ENCODE results near the gene BTBD3. TPM values are rescaled to one million over a fixed set of nuclear protein-coding genes. Genes with fewer than 3 reads are reported as not detected.

Gene BTBD3
- total and polyA plus RNA-seq, 8 donors: 24.7 to 76.4 (median 62.3) TPM

DNA sequence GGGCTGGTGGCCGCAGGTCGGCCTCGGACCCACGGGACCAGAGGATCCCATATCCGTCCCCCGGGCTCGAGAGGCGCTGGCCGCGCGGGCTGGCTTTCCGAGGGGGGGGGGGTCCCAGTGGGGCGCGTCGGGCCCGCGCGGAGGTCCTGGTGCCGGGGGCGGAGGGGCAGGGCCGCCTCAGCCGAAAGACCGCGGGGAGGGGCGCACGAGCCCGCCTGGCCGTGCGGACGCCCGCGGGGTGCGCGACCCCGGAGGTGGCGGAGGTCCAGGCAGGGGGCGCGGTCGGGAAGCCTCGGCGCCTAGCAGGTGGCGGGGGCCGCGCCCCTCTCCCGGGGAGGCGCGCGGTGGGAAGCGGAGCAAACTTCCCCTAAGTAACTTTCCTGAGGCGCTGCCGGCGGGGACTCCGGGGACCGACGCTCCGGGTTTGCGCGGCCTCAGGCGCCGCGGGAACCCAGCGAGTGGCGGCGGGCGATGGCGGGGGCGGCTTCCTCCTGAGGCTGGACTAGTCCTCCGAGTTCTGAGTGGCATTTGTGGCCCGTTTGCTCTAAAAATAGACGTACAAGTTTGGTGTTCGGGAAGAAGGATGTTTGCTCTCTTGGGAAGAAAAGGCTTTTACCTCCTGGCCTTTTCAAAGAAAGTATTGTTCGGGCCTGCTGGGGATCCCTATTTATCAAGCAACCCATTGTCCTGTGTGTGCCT is 26.5 kb upstream of the BTBD3 start:
- peaks cover 4 to 32% of the 10 kb centered on the region in 2 donors for H3K4me1 ChIP-seq
- intact Hi-C loops (cut with DNase I): no loop called here
- TF ChIP-seq CTCF (IDR thresholded peaks at IDR 0.05): no peak
- peak overlapping the region; percentile 87 to 90 for H3K27ac ChIP-seq
- H3K9me3 ChIP-seq: no peaks in the 10 kb centered on the region
- no peaks in the 10 kb centered on the region for H3K27me3 ChIP-seq
- ATAC-seq: peak; percentile 54
- peak; percentile 61 to 88 (median 72) for DNase-seq
- no peaks in the 10 kb centered on the region for H3K36me3 ChIP-seq
- peak overlapping the region; percentile 61 to 77 for H3K4me3 ChIP-seq

- Histone ChIP-seq H3K27me3 (no peaks in the 10 kb centered on the region), H3K36me3 (no peaks in the 10 kb centered on the region), H3K4me1 (peaks cover 4 to 32% of the 10 kb centered on the region in 2 donors), H3K9me3 (no peaks in the 10 kb centered on the region), H3K27ac (peak overlapping the region; percentile 87 to 90), H3K4me3 (peak overlapping the region; percentile 61 to 77)
- intact Hi-C loops (cut with DNase I): no loop called here
- ATAC-seq: peak; percentile 52
- DNase-seq: peak; percentile 28 to 80 (median 68)
- no peak for TF ChIP-seq CTCF (IDR thresholded peaks at IDR 0.05)
These were observed 25.7 kb upstream of the BTBD3 start for GRCh38 chr20:11891776-11892545.

DNA sequence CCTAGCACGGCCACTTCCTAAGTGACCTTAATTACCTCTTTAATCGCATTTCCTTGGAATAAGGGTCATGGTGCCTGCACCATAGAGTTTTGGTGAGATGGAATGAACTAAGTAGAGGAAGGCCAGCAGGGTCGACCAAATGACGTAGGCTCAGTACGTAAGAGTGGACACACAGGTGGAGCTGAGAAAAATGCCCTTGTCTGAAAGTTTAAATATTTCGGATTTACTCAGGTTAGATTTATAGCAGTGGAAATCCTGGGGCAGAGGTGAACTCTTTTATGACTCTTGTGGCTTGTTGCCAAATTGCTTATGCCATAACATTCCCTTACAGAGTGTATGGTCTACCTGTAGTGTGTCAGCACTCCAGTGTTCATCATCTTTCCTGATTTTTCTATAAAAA is 23.6 kb upstream of the BTBD3 start:
- no peak for TF ChIP-seq CTCF (IDR thresholded peaks at IDR 0.05)
- ATAC-seq: no peak
- intact Hi-C loops (cut with DNase I): no loop called here

GRCh38 chr20:11895861-11896387 is 21.8 kb upstream of the BTBD3 start:
- H3K27ac ChIP-seq: no peak overlapping the region
- no peak overlapping the region for H3K4me3 ChIP-seq
- no peaks in the 10 kb centered on the region for H3K27me3 ChIP-seq
- no peak for TF ChIP-seq CTCF (IDR thresholded peaks at IDR 0.05)
- H3K36me3 ChIP-seq: no peaks in the 10 kb centered on the region
- no peak for DNase-seq
- H3K9me3 ChIP-seq: no peaks in the 10 kb centered on the region
- no peak for ATAC-seq
- peaks cover 4 to 27% of the 10 kb centered on the region in 2 donors for H3K4me1 ChIP-seq
- intact Hi-C loops (cut with DNase I): no loop called here

More for the DNA sequence above, 23.6 kb upstream of the BTBD3 start:
- H3K27me3 ChIP-seq: no peaks in the 10 kb centered on the region
- H3K36me3 ChIP-seq: no peaks in the 10 kb centered on the region
- no peaks in the 10 kb centered on the region for H3K9me3 ChIP-seq
- H3K27ac ChIP-seq: no peak overlapping the region
- no peak overlapping the region for H3K4me3 ChIP-seq
- peaks cover 4 to 32% of the 10 kb centered on the region in 2 donors for H3K4me1 ChIP-seq
- no peak for DNase-seq

DNA sequence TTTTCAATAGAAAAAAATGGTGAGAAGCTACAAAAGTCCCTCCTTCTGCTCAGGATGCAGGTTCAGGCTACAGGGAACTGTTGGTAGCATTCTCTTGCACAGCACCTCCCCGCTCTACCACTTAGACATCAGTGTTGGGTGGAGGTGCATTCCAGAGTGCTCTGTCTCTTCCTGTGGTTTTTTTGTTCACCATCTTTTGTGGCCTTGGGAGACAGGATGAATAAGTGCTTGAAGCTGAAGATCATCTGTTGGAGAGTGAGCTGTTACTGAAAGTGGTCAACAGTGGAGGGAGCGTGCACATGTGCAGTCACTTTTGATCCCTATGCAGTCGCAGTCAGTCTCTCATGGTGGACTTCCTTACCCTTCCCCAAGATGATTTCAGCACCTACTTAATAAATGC is 16.6 kb upstream of the BTBD3 start:
- Histone ChIP-seq H3K27ac (no peak overlapping the region), H3K27me3 (no peaks in the 10 kb centered on the region), H3K4me3 (no peak overlapping the region), H3K4me1 (peaks cover 0 to 2% of the 10 kb centered on the region in 2 donors), H3K36me3 (no peaks in the 10 kb centered on the region), H3K9me3 (no peaks in the 10 kb centered on the region)
- DNase-seq (no peak), ATAC-seq (no peak)
- intact Hi-C loops (cut with DNase I): no loop called here
- TF ChIP-seq CTCF (IDR thresholded peaks at IDR 0.05): no peak

All from left lung (tissue), 10 donors.